Activated T-cell treated with anti-CD3 and anti-CD28 coated beads for 48 hours (primary cell): ENCODE measurements around the gene TNFRSF19.
"Not testable (repeated sequence)": the region's sequence is repeated elsewhere in the genome, so short reads cannot be mapped to it uniquely, and the experiment has no call there.

Experiments used
- DNase-seq: peaks from one replicate; pipeline ENCODE4 v3.0.0-alpha.2; 2020; ENCODE audit warnings: low read depth

The TNFRSF19 gene

DNA sequence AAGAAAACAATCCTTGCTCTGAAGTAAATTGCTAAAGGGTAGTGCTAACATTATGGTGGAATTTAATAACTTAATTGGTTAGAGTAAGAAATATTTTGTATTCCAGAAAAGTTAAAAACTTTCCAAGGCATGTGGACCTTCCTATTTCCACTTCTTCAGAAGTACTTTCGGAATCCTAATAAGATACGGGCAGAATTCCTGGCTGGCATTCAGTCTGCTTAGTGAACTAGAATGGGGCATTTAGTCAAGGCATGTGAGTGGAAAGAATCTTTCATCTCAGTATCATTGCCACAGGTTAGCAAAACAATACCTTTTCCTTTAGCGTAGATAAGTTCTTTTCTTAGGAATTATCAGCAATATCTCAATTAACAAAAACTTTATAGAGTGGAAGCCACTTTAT, 85.1 kb downstream of the TNFRSF19 start:
- no peak for DNase-seq

DNA sequence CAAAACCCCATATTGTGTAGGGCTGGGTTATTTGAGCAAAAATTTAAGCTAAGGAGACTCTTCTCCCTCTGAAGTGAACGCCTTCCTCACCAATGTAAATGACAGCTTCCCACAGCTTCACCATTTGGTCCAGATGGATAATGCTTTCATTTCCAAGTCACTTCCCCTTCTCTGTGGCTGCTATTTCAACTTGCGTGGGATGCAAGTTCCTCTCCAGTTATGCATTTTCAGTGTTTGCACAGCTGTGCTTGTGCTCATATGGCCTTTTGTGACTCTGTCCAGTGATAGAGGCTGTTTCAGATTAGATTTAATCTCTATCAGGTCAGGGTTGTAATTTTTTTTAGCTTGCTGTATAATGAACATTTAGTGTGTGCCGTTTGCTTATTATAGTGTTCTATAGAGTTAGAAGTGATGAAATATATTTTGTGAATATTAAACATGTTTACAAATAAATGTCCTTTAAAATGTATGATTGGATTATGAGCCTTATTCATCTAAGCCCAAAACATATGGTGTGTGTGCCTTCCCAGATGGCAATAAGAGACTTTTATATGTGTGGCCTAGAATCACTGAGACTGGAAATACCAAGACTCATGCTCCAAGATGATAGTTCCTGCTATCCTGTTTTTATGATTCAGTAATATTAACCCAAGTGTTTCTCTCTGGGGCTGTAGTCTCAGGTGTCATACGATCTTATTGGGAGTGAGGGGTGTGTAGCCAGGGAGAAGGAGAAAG, 86.6 kb downstream of the TNFRSF19 start:
- no peak for DNase-seq

DNA sequence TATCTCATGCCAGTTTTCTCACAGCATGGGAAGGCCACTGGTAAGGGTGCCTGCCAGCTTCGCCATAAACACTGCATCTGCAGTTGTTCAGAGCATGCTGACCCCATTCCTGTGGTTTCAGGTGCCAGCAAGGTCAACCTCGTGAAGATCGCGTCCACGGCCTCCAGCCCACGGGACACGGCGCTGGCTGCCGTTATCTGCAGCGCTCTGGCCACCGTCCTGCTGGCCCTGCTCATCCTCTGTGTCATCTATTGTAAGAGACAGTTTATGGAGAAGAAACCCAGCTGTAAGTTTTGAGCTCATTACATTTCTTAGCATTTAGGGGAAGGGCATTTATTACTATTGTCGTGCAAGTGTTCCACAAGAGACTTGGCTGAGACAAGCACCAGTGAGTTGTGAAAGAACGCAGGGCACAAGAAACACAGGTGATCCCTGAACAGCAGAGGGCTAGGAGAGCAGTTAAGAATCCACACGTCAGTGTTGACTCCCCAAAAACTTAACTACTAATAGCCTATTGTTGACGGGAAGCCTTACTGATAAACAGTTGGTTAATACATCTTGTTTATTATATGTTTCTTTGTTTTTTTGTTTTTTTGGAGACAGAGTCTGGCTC, 88.8 kb downstream of the TNFRSF19 start:
- DNase-seq: no peak

DNA sequence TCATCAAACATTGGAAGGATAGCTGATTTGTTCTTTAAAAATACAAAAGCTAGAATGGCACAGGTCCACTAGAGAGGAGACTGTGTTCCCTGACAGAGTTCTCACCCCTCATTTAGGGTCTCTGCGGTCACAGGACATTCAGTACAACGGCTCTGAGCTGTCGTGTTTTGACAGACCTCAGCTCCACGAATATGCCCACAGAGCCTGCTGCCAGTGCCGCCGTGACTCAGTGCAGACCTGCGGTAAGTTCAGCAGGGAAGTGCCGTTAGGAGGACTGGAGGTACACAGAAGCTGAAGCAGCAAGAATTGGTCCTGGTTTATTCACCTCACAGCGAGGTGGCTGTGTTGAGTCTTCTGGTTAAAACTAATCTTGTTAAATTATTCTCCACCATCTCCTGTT, 90.0 kb downstream of the TNFRSF19 start:
- no peak for DNase-seq

DNA sequence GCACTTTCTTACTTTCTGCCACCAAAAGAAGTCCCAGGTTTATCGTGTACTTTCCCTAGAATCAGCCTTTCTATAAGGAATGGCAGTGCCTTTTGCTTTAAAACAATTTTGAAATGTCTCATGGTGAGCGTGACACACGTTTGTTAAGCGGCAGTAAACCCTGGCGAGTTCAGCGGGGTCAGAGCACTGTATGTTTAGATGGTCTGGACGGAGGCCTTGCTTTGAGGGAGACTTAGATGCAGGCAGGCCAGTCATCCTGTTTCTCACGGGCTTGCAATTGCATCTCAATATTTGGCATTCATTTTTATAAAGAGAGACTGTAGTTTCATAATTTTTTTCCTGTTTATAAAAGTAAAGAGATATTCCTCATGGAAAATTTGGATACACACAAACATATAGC, 96.4 kb downstream of the TNFRSF19 start:
- no peak for DNase-seq

DNA sequence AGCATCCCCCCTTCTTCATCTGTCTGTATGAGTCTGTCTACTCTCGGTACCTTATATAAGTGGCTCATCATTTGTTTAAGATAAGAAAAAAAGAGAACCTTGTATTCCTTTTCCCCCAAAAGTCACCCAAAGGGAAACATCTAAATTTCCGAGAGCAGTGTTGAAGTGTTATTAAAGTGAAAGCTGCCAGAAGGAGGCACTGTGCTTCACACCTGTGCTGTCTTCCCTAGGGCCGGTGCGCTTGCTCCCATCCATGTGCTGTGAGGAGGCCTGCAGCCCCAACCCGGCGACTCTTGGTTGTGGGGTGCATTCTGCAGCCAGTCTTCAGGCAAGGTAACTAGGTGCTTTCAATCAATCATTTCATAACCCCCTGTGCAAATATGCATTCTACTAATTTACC, 97.5 kb downstream of the TNFRSF19 start:
- no peak for DNase-seq

DNA sequence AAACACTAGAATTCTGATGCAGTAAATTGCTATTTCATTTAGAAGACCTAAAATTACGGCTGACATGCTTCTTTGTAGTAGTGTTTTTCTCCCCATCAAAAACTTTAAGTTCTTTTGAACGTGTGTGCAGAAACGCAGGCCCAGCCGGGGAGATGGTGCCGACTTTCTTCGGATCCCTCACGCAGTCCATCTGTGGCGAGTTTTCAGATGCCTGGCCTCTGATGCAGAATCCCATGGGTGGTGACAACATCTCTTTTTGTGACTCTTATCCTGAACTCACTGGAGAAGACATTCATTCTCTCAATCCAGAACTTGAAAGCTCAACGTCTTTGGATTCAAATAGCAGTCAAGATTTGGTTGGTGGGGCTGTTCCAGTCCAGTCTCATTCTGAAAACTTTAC, 98.3 kb downstream of the TNFRSF19 start:
- no peak for DNase-seq

DNA sequence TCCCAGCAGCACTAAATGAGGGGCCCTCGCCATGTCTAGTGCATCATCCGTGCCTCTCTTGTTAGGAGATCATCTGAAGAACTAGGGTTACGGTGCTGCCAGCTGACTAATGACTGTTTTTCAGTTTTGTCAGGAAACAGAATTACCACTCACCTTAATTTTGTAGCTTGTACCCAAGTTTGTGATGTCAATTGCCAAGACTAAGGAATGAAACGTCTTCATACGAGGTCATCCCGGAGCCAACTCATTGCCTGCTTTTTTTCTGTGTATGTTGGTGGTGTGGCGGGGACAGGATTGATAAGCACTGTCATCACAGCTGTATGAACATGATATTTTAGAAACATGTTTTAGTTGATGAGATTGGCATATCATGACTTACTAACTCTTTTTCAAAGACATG, 100.6 kb downstream of the TNFRSF19 start:
- DNase-seq: no peak

DNA sequence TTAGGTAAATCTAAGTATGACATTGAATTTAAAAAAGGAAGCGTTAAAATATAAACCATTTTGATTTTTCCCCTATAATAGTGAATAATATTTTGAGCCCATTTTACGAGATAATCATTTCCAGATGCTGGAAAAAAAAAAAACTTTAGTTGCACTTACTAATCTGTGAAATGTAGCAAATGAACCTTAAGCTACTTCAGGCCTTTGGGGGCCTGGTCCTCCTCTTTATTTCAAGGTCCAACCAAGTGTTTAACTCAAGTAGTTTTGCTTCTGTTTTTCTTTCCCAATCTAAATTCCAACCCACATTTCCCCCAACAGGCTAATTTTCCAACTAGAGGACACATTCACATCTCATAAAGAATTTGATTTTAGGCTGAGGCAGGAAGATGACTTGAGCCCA, 101.2 kb downstream of the TNFRSF19 start:
- DNase-seq: no peak

DNA sequence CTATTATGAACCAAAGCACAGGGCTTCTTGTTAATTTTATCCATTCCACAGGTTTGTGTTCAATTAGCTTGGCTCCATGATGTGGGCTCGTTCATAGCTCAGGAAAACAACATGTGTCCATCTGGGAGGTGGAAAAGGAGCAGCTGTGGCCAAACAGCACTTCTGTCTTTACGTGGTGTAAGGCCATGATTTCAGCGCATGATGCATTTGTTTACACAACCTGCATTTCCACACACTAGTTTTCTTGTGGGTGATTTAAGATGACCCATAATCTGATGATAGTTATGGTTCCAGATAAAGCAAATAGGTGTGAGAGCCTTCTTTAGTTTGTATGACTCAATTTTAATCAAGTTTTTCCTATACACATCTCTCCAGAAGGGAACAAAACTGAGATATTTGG, 101.7 kb downstream of the TNFRSF19 start:
- DNase-seq: no peak

DNA sequence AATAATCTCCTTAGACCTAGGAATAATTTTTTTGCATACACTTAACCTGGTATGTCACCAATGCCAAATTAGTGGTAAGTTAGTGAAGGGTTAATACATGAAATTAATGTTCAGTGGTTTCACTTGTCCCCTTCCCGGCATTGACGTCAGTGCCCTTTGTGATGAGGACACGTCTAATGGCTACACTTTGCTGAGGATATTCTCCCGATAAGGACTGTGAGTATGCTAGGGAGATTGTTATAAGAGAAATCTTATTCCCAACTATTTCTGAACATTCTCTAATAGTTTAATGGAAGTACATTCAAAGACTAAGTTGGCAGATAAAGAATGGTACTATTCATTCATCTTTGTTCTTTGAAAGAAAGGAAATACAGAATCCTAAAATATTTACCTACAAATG, 102.4 kb downstream of the TNFRSF19 start:
- no peak for DNase-seq

DNA sequence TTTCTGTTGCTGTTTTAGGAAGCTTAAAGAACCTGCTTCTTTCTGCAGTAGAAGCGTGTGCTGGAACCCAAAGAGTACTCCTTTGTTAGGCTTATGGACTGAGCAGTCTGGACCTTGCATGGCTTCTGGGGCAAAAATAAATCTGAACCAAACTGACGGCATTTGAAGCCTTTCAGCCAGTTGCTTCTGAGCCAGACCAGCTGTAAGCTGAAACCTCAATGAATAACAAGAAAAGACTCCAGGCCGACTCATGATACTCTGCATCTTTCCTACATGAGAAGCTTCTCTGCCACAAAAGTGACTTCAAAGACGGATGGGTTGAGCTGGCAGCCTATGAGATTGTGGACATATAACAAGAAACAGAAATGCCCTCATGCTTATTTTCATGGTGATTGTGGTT, 103.1 kb downstream of the TNFRSF19 start:
- no peak for DNase-seq

DNA sequence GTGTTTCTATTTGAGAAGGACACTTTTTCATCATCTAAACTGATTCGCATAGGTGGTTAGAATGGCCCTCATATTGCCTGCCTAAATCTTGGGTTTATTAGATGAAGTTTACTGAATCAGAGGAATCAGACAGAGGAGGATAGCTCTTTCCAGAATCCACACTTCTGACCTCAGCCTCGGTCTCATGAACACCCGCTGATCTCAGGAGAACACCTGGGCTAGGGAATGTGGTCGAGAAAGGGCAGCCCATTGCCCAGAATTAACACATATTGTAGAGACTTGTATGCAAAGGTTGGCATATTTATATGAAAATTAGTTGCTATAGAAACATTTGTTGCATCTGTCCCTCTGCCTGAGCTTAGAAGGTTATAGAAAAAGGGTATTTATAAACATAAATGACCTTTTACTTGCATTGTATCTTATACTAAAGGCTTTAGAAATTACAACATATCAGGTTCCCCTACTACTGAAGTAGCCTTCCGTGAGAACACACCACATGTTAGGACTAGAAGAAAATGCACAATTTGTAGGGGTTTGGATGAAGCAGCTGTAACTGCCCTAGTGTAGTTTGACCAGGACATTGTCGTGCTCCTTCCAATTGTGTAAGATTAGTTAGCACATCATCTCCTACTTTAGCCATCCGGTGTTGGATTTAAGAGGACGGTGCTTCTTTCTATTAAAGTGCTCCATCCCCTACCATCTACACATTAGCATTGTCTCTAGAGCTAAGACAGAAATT, 103.8 kb downstream of the TNFRSF19 start:
- DNase-seq: no peak

DNA sequence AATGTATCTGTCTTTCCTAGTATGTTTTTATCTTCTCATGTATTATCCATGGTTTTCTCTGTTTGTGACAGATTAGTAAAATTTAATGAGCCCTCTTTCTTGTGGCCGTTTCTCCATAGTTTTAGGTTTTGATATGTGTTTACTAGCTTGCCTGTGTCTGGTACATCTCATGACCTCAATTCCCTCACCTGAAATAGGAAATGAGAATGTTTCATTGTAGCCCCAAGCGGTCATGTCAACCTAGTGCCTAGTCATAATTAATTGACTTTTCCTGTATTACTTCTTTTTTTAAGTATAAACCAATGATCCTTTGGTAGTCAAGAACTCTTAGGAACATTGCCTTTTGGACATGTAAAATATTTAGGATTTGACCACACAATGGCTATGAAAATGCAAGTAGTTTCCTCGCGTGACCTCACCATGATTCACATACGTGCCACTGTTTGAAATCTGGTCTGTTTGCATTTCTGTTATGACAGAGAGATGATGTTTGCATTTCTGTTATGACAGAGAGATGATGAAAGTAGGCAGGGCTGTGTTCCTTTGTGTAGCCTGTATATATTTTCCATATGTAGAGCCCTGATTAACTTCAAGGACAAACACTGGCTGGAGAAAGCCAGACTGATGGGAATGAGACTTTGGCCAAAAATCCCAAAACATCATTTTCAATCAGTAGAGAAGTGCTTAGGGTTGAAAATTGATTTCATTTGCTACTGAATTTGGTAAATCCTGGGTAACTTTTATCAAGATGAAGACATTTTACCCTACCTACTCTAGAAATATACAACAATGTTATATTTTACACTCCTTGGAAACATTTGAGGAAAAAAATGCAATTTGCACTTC, 104.8 kb downstream of the TNFRSF19 start:
- no peak for DNase-seq

DNA sequence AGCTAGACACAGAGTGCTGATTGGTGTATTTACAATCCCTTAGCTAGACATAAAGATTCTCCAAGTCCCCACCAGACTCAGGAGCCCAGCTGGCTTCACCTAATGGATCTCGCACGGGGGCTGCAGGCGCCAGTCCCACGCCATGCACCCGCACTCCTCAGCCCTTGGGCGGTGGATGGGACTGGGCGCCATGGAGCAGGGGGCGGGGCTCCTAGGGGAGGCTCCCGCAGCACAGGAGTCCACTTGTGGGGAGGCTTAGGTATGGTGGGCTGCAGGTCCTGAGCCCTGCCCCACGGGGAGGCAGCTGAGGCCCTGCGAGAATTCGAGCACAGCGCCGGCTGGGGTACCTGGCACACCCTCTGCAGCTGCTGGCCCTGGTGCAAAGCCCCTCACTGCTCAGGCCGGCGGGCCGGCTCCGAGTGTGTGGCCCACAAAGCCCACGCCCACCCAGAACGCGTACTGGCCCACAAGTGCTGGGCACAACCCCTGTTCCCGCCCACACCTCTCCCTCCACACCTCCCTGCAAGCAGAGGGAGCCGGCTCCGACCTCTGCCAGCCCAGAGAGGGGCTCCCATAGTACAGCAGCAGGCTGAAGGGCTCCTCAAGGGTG, 107.6 kb downstream of the TNFRSF19 start:
- DNase-seq: not testable (repeated sequence)

DNA sequence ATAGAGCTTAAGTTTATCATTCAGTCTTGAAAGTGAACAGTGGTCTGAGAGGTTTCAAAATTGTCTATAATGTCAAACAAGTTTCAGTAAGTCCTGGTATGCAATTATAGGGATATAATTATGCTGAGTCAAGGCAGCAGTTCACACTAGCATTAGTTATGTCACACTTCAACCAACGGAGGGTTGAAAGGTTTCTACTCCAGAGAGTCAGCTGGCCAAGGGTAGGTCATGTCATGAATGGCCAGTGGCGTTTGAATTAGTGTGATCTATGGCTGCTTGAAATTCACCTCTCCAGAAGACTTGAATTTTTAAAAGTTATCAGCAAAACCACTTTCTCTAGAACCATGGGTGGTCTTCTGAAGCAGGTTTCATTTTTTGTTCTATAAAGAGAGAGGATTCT, 108.6 kb downstream of the TNFRSF19 start:
- DNase-seq: no peak

DNA sequence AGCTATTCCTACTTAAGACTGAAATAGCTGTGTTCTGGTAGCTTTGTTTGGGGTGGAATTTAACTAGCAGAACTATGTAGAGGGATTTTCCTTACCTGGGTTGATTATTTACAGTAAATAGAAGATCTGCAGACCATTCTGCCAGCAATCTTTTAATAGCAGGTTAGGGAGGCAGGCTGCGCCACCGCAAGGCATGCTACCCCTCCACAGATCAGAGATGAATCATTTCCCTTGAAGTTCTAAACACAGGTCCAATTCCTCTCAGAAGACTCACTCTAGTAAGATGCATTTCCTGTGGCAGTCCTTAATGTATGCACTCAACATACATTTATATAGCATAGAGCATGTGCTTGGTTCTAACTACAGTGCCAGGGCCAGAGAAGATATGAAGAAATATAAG, 109.0 kb downstream of the TNFRSF19 start:
- DNase-seq: no peak

DNA sequence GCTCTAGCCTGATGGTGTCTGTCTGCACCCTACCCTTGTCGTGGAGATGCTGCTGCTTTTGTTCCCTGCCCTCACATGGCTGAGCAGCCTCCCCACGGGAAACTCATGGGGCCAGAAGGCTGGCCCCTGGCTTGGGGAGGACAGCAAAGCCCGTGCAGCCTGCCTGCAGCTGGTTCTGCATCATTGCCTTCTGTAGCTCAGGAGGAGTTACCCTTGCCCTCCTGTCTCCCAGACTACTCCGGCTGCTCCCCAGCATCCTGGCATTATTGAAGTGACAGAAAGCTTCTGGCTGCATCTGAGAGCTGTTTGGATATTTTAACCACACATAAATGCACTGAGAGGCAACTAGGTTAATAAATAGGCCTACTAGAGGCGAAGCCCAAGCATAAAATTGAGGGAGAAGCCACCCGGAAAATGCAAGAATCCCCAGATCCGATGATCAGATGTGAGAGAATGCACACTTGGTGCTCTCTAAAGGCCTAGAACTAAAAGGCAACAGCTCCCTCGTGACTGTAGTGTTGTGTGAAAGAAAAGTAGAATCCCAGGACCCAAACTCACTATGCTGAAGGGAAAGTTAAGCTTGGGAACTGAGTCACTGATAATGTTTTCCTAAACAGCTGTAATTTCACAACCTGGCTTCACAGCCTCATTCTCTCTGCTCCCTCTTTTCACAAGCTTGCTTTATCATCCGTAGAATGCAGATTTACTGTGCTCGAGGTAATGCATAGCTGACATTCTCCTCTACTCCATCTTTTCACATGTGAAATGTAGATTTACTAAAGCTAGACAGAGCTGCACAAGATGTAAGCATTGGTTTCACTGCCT, 110.8 kb downstream of the TNFRSF19 start:
- no peak for DNase-seq

DNA sequence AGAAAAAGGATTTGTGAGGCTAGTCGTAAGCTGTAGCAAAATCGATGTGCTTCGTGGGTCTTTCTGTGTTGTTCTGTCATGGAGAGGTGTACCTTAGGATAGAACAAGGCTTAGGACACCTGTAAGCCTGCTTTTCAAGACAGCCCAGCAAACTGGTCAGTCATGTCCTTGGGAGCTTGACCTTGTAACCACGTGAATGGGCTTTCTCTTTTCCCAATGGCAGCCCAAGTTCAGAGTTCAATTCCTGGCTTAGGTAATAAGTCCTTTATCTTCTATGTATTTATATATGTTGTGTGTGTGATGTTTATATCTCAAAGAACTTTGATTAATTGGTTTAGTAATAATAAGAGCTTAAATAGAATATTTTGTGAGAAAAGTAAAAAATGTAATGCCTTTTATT, 112.9 kb downstream of the TNFRSF19 start:
- DNase-seq: no peak

DNA sequence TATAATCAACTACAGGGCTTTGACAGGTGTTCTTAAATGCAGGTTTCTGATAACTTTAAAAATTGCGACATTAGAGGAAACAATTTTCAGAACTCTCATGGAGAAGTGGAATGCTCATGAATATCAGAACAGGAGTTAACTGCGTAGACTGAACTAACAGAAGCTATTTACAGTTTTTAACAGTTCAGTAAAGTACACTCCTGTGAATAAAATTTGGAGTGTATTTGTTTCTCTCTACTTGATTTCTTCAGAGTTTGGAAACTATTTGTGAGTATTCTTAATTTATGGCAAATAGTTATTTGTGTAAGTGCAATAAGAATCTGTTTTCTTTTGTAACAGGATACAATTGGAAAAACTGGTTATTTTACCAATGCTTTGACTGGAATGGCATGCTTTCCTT, 114.4 kb downstream of the TNFRSF19 start:
- no peak for DNase-seq

DNA sequence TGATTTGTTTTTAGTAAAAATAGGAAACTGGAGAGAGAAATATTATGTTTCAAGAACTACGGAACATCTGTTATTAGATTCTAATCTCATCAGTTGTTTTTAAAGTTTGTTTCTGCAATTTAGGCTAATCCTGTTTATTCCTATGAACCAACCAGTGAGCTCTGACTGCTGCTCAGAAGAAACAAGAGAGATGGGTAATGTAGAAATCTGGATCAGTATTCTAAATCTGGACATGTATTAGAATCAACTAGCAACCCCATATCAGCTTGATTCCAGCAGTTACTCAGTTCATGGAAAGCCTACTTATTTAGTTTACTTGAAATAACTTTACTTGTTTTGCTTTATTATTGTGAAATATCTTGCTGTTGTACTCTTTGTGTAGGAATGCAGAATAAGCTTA, 115.2 kb downstream of the TNFRSF19 start:
- no peak for DNase-seq
